Stomach (tissue), 4 donors: Measurements from ENCODE around the gene KCTD12.

ENCODE experiments used
- CTCF ChIP-seq, 7 experiments: fragments of 450-650 bp in 4 of 7; fragments of 200-600 bp in 3 of 7; sonication (generic) in 3 of 7; IDR thresholded peaks; one replicate each; pipeline ENCODE4 v1.5.1; 2016 to 2019; ENCODE audit warnings: antibody characterized with exemption in 7 of 7, control low read depth in 2 of 7, mild to moderate bottlenecking in 1 of 7
- EP300 ChIP-seq: sonication (generic); formaldehyde crosslinking; IDR thresholded peaks from one replicate; pipeline ENCODE4 v1.6.1; 2017; ENCODE audit warnings: antibody characterized with exemption
- POLR2A ChIP-seq, 4 donors: fragments of 450-650 bp; IDR thresholded peaks; one replicate each; pipeline ENCODE4 v1.6.1; 2016; ENCODE audit warnings: antibody characterized with exemption in 4 of 4, control low read depth in 2 of 4, mild to moderate bottlenecking in 1 of 4, moderate library complexity in 1 of 4
- POLR2AphosphoS5 ChIP-seq, 3 donors: sonication (generic); formaldehyde crosslinking; IDR thresholded peaks; one replicate each; pipeline ENCODE4 v1.6.1; 2016; ENCODE audit warnings: antibody characterized with exemption in 3 of 3

- no peak for TF ChIP-seq CTCF (IDR thresholded peaks at IDR 0.05)
- TF ChIP-seq POLR2AphosphoS5 (IDR thresholded peaks at IDR 0.05), result no peak
- TF ChIP-seq POLR2A (IDR thresholded peaks at IDR 0.05), result no peak
- no peak for TF ChIP-seq EP300
These were observed 3.8 kb upstream of the KCTD12 start for GRCh38 chr13:76890021-76890420.
